ENCODE results near the gene SP8.

The SP8 gene

DNA sequence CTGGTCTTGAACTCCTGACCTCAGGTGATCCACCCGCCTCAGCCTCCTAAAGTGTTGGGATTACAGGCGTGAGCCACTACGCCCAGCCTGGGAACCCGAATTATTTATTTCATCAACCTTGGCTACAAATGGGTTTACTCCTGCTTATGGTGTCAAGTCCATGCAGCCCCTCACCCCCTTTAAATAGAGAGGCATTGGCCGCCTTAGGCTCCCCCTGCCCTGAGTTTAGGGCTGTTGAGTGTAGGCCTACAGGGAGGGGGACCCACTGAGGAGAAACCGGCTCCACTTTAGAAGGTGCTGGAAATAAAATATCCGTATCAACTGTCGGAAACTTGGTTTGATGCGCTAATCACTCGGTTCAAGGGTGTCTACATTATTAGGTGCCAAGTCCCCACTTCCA is 8.7 kb upstream of the SP8 start:
- no peak for DNase-seq (ENCODE audit: low read depth in 1 of 2, low spot score in 1 of 2)

DNA sequence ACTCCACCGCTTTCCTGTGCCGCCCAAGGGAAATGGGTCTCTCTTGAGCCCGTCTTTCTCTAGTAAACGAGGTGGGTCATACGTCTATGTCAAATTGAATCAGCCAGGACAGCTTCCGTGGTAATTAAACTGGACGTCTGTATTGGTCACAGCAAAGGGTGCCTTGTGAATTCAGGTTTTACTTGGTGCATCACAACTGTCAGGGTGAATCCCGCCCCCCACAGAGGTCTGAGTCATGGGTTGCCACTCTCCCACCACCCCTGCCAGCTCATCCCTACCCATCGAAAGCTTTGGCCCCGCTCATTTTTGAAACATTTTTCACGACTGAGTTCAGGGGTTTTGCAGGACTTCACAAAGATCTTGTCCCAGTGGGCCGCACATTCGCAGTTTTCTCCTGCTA is 8.0 kb upstream of the SP8 start:
- DNase-seq (ENCODE audit: low read depth in 1 of 2, low spot score in 1 of 2): no peak

- DNase-seq (ENCODE audit: low read depth in 1 of 2, low spot score in 1 of 2): no peak
Observed at GRCh38 chr7:20793694-20794394, 7.2 kb upstream of the SP8 start.

DNA sequence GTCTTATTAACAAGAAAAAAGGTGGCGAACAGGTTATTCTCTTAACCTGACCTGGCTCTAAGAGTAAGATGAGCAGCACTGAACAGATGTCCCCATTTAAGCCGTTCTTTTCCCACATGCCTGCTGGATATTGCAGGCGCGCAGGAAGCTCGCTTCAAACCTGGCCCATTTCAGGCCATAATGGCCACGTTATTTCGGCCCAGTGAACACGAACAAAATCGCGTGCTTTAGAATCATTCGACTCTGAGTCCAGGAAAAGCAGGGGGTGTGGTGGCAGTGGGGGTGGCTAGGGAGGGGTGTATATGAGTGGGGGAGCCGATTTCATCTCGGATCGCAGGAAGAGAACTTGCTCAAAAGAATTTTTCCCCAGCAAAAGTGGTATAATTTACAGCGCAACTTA is 6.6 kb upstream of the SP8 start:
- DNase-seq (ENCODE audit: low read depth in 1 of 2, low spot score in 1 of 2): no peak

DNA sequence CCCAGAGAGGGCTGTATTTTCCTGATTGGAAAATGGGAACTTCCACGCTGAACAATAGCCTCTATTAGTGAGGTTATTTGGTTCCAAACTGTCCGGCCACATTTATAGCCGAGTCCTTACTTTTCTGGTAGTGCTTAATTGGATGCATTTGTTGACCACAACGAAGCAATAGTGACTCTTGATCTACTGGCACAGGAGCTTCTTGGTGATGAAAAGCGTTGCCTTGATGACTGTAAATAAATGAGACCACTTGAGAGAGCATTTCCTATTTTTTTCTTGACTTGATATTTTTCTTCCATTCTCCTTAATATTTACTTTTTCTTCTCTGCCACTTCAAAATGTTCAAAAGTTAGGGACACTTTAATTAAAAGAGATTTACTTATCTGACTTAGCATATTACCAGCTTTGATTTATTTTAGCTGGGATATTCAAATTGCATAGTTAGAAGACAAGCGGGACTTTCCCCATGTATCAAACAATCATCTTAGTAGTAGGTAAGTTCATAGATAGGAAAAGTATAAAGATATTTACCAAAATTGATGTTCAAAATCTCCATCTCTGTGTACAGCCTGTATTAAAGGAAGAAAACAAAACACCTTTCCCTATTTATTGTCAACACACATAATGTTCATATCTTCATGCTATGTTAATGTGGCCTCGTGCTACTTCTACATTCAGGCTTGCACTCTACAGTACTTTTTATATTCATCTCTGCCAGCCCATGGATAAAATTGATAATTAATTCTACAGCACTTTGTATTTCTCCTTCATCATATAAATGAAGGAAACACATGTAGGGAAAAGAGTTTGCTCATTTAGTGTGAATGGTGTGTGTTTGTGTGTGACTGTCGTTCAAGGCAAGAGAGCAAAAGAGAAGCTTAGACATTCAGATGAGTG is 5.1 kb upstream of the SP8 start:
- no peak for DNase-seq (ENCODE audit: low read depth in 1 of 2, low spot score in 1 of 2)

DNA sequence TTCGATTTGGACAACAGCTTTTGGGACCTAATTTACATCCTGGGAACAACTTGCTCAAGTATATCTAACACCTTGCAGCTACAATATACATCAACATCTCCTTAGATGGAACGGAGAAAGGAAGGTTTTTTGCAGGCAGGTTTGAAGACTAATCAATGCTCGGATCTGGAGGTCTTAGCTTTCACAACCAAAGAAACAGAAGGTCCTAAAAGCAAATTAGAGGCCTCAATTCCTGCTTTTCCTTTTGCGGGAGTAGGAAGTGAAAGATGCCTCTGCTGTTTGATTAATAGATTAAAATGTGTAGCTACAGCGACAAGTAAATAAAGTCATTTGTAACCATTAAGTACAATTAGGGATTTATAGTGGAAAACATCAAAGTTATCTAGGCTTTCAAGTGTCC is 3.7 kb upstream of the SP8 start:
- DNase-seq (ENCODE audit: low read depth in 1 of 2, low spot score in 1 of 2): no peak

- no peak for DNase-seq (ENCODE audit: low read depth in 1 of 2, low spot score in 1 of 2)
Observed at GRCh38 chr7:20788420-20788990, 1.8 kb upstream of the SP8 start.

- DNase-seq (ENCODE audit: low read depth in 1 of 2, low spot score in 1 of 2): no peak
Observed at GRCh38 chr7:20787660-20788419, 1.2 kb upstream of the SP8 start.

DNA sequence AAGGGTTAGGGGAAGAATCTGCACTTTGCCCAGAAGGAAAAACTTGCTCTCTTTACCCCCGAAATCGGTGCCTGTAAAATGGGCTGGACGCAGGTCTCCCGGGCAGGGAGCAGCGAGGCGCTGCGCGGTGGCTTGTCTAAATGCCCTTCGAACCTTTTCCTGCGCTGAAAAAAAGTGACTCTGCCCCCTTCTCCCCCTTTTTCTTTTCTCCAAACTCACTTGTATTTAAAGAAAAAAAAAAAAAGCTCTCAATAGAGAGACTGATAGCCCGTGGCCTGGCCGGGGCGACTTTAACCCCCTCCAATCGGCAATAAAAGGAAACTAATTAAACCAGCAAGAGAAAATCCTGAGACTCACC is 286 bp downstream of the SP8 start:
- no peak for DNase-seq (ENCODE audit: low read depth in 1 of 2, low spot score in 1 of 2)

DNA sequence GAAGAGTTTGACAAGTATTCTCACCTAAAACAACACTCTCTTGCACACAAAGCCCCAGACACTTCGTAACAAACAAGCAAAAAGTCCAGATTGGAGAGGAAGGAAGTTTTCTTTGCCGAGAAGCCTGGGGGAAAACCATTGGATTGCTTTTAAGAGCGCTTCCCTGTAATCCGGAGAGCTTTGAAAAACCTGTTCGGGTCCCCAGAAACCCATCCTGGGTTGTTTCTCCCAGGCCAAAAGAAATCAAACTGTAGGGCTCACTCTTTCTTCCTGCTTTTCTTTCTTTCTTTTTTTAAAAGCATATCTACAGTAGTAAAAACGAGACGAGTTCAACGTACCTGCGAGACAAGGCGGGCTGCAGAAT is 655 bp downstream of the SP8 start:
- no peak for DNase-seq (ENCODE audit: low read depth in 1 of 2, low spot score in 1 of 2)

GRCh38 chr7:20785157-20786048 is 1.3 kb downstream of the SP8 start:
- no peak for DNase-seq (ENCODE audit: low read depth in 1 of 2, low spot score in 1 of 2)

- DNase-seq (ENCODE audit: low read depth in 1 of 2, low spot score in 1 of 2): no peak
Observed at GRCh38 chr7:20784388-20785156, 2.1 kb downstream of the SP8 start.

DNA sequence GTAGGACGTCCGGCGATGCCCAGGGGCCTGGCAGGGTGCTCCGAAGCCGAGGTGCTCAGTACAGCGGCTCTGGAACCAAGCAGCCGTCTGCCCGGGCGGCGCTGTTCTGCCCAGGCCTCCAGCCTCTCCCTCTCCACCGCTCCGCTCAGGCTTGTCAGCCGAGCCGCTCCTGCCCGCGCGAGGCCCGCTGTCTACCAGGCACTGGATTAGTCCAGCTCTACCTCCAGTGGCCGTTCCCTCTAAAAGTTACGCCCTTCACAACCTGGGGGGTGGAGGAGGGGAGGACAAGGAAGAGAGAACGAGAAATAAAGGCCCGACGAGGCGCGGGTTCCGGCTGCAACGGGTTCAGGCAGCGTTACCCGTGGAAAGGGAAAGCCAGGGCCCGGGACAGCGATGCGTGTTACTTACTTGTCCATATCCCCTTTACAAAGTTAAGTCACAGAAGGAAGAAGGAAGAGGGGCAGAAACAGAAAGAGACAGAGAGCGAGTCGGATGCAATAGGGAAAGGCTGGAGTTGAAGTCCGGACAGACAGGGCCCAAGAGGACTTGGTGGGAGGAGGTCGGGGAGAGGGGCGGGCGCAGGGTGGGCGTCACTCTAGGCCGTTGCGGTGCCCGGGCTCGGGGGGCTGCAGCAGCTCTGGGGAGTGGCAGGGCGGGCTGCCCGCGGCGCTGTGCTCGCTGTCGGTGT is 2.8 kb downstream of the SP8 start:
- no peak for DNase-seq (ENCODE audit: low read depth in 1 of 2, low spot score in 1 of 2)

DNA sequence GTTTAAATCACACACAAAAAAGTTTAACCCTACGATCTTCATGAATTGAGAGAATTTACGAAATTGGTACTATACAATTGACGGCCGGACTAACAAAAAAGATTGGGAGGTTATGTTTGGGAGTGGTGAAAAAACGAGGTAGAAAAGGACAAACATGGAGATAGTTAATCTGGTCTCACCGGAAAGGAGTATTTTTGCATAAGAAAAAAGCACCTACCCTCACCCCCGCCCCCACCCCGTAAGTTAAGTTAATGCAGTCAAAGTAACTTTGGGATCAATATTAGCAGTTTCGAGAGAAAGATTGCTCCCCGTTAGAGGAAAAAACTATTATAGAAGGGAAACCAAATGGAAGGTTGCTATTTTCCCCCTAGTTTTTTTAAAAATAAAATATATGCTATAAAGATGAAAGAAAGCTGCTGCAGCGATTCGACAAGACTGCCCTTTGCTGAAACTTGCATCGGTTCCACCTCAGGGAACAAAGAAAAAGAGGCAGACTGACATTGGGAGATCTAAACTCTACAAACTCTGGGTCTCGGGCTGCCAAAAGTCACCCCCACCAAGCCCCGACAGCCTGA is 3.5 kb downstream of the SP8 start:
- no peak for DNase-seq (ENCODE audit: low read depth in 1 of 2, low spot score in 1 of 2)

- DNase-seq (ENCODE audit: low read depth in 1 of 2, low spot score in 1 of 2): no peak
Observed at GRCh38 chr7:20779041-20779440, 7.6 kb downstream of the SP8 start.

GRCh38 chr7:20778063-20778721 is 8.5 kb downstream of the SP8 start:
- no peak for DNase-seq (ENCODE audit: low read depth in 1 of 2, low spot score in 1 of 2)

- DNase-seq (ENCODE audit: low read depth in 1 of 2, low spot score in 1 of 2): no peak
Observed at GRCh38 chr7:20777377-20778062, 9.2 kb downstream of the SP8 start.

GRCh38 chr7:20776942-20777341 is 9.7 kb downstream of the SP8 start:
- no peak for DNase-seq (ENCODE audit: low read depth in 1 of 2, low spot score in 1 of 2)
